ENCODE results near the gene CALHM3.

Gene CALHM3

GRCh38 chr10:103454026-103454425 lies 25.0 kb downstream of the CALHM3 start:
- H3K4me3 ChIP-seq (replicated peaks; ENCODE audit: low read depth, low read length): no peak overlapping the region
- TF ChIP-seq CTCF (IDR thresholded peaks at IDR 0.05; ENCODE audit: low read depth, low read length, missing control alignments): no peak

GRCh38 chr10:103452506-103453230 lies 26.4 kb downstream of the CALHM3 start:
- H3K4me3 ChIP-seq (replicated peaks; ENCODE audit: low read depth, low read length): peak overlapping the region; percentile 64
- no peak for DNase-seq (ENCODE audit: extremely low read depth, low read depth)
- TF ChIP-seq CTCF (IDR thresholded peaks at IDR 0.05; ENCODE audit: low read depth, low read length, missing control alignments): no peak

More at GRCh38 chr10:103454026-103454425, 25.0 kb downstream of the CALHM3 start:
- DNase-seq (ENCODE audit: extremely low read depth, low read depth): no peak

GRCh38 chr10:103451831-103452505 lies 27.1 kb downstream of the CALHM3 start, which contains the start of gene CALHM2:
CALHM2 (minus strand) TSS chr10:103452370; CDS start chr10:103449941, 2,429 bp downstream.
- H3K4me3 ChIP-seq (replicated peaks; ENCODE audit: low read depth, low read length): peak within 1 kb of the TSS; percentile 64
- DNase-seq (ENCODE audit: extremely low read depth, low read depth): no peak
- TF ChIP-seq CTCF (IDR thresholded peaks at IDR 0.05; ENCODE audit: low read depth, low read length, missing control alignments): no peak

- peak; percentile 53 for DNase-seq (ENCODE audit: extremely low read depth, low read depth)
- no peak for TF ChIP-seq CTCF (IDR thresholded peaks at IDR 0.05; ENCODE audit: low read depth, low read length, missing control alignments)
- H3K4me3 ChIP-seq (replicated peaks; ENCODE audit: low read depth, low read length): peak overlapping the region; percentile 64
These were observed 27.8 kb downstream of the CALHM3 start for GRCh38 chr10:103451091-103451813.

- H3K4me3 ChIP-seq (replicated peaks; ENCODE audit: low read depth, low read length): peak overlapping the region; percentile 64
- TF ChIP-seq CTCF (IDR thresholded peaks at IDR 0.05; ENCODE audit: low read depth, low read length, missing control alignments): no peak
- no peak for DNase-seq (ENCODE audit: extremely low read depth, low read depth)
These were observed 28.8 kb downstream of the CALHM3 start for GRCh38 chr10:103450201-103450695.

- no peak for TF ChIP-seq CTCF (IDR thresholded peaks at IDR 0.05; ENCODE audit: low read depth, low read length, missing control alignments)
- no peak for DNase-seq (ENCODE audit: extremely low read depth, low read depth)
- H3K4me3 ChIP-seq (replicated peaks; ENCODE audit: low read depth, low read length): no peak overlapping the region
These were observed 29.6 kb downstream of the CALHM3 start for GRCh38 chr10:103449208-103450144.
